Glomerular visceral epithelial cell (primary cell): ENCODE data around the gene BGN.

Experiments
- DNase-seq: peaks from one replicate; pipeline ENCODE4 v3.0.0-alpha.2; 2016; ENCODE audit errors: extremely low spot score

BGN gene

DNA sequence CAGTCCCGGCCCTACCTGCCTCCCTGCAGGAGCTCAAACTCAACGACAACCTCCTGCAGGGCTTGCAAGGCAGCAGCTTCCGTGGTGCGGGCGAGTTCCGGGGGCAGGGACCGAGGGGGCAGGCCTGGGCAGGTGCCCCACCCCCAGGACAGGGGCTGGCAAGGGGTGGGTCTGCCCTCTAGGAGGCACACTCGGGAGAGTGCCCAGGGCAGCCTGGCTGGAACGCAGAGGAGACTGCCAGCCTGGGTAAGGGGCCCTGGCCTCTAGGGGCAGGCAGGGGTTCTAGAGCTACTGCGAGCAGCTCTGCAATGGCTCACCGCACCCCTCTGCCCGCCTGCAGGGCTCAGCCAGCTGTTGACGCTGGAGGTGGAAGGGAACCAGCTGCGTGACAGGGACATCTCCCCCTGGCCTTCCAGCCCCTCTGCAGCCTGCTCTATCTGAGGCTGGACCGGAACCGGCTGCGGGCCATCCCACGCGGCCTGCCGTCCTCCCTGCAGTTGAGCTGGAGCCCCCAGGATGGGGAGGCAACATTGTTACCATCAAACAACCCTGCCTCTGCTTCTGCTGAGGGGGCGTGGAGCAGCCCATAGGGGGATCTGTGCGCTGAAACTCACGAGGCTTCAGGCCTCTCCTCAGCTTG lies 12.3 kb upstream of the BGN start:
- no peak for DNase-seq

- DNase-seq, result no peak
Observed at GRCh38 chrX:153485396-153486080, 9.2 kb upstream of the BGN start.

GRCh38 chrX:153486171-153486570 lies 8.6 kb upstream of the BGN start:
- no peak for DNase-seq

DNA sequence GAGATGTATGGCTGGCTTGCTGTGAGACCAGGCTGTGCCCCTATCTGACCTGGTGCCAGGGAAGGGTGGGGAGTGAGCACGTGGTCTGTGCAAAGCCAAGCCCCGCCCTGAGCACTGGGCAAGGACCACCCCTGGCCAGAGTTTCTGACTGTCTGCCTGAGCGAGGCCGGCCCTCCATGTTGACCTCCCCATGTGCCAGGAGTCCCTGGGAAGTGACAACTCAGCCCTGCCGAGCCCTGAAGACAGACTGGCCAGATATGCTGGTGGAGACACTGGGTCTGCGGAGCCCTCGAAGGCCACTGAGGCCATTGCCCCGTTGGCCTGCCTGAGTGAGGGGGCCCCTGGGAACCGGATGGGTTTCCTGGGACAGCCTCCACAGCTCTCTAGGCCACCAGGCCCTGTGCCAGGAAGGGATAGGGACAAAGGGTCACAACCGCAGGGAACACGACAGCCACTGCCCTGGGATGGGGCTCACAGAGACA lies 7.1 kb upstream of the BGN start:
- no peak for DNase-seq

DNA sequence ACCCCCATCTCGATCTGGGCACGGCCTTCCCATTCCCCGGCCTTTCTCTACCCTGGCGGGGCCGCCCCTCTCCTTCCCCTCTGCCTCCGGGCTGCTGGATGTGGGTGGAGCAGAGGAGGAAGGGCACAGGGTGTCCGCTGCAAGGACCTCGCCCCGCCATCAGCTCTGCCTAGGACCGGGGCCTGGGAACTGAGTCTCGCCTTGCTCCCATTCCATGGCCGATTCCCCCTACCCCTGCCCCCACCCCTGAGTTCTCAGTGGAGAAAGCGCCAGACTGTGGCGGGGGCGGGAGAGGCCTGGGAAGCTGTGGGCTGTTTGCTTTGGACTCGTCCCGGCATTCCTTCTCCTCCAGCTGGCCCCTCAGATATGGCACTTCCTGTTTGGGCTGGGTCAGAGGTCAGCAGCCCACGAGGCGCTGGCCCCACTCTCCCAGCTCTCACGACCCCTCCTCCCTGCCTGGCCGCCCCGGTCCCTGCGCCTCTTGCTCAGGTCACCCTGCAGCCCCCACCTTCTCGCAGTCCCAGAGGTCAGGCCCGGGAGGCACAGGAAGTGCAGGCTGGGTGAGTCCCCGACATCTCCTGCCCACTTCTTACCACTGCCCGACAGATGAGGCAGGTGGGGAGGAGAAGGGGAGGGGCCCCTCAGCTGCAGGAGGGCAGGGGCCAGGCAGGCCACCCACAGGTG lies 6.4 kb upstream of the BGN start:
- DNase-seq, result no peak

- DNase-seq, result no peak
Observed at GRCh38 chrX:153490217-153490930, 4.4 kb upstream of the BGN start.

DNA sequence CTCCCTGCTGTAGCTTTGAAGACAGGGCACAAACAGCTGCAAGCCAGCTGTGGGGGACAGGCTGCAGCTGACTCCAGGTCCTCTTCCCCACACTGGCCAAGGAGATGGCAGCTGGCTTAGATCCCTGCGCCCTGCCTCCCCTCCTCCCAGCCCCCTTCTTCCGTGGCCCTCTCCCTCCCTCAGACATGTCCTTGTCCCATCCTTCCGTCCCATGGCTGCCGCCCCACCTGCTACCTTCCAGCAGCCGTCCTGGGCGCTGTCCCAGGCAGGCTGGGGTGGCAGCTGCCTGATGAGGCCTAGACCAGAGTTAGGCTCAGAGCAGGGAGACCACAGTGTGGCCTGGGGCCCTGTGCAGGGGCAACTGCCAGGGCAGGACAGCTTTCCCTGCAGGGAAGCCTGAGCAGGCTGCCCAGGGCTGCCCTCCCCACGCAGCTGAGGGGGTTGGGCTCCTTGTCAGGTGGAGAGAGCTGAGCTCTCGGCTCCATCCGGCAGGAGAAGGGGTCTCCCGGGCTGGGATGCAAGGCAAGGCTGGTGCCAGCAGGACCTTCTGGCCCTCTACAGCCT lies 3.3 kb upstream of the BGN start:
- DNase-seq, result no peak

DNA sequence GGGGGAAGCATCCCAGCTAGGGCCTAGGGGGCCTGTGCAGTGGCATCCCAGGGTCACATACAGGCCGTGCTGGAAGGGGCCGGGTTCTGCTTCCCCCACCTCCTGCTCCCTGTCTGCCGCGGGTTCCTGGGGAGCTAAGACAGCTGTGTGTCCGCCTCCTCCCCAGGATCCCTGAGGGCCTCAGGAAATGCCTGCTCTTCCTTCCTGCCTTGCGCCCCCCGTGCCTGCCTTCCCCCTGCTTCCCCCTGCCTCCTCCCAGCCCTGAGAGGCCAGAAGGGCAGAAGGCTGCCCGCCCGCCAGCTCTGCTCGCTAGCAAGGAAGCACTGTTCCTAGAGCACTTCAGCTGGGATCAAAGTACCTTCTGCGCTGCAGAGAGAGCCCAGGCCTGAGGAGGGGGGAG lies 2.9 kb upstream of the BGN start:
- no peak for DNase-seq

GRCh38 chrX:153492543-153492942 lies 2.2 kb upstream of the BGN start:
- DNase-seq, result no peak

DNA sequence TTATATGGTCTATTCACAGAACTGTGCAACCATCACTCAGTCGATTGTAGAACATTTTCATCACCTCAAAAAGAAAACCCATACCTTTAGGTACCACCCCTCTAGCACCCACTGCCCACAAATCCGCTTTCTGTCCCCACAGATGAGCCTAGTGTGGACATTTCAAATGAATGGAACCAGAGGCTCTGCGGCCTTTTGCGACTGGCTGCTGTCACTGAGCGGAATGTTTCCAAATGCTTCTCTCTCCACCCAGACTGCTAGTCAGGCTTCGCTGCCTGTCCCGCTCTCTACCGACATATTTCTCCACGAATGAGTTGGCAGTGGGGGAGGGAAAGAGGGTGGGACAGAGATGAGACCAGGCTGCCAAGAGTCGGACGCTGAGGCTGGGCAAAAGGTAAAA lies 1.7 kb upstream of the BGN start:
- DNase-seq, result no peak

DNA sequence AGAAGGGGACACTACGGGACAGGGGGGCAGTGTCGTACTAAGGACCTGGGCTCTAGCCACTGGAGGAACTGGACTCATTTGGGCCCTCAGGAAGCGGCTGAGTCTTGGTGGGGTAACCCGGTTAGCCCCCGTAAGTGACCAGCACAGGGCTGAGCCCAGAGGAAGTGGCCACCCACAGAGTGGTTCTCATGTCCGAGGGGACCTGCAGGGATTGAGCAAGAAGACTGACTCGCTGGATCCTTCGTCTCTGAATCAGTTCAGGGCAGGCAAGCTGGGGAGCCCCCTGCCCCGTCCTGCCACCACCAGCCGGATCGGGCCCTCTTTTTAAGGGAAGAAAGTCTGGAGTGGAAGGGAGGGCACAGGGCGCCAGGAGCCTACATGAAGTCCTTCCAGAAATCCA lies 719 bp upstream of the BGN start:
- no peak for DNase-seq

DNA sequence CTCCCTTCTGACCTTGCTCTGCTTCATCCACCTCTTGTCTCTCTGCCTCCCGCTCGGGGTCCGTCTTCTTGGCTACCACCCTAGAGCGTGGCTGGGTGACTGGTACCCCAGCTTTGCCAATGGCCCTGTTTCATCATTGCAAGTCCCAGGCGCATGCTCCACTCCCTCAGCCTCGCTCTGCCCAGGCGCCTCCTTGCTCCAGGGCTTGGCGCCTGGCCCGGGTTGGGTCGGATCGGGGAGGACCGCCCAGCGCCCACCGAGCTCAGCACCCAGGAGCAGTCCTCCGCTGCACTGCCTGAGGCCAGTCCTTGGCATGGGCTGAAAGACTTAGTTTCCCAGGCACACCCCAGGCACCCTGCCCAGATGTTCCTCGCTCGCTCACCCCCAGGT lies 577 bp downstream of the BGN start:
- DNase-seq, result no peak

DNA sequence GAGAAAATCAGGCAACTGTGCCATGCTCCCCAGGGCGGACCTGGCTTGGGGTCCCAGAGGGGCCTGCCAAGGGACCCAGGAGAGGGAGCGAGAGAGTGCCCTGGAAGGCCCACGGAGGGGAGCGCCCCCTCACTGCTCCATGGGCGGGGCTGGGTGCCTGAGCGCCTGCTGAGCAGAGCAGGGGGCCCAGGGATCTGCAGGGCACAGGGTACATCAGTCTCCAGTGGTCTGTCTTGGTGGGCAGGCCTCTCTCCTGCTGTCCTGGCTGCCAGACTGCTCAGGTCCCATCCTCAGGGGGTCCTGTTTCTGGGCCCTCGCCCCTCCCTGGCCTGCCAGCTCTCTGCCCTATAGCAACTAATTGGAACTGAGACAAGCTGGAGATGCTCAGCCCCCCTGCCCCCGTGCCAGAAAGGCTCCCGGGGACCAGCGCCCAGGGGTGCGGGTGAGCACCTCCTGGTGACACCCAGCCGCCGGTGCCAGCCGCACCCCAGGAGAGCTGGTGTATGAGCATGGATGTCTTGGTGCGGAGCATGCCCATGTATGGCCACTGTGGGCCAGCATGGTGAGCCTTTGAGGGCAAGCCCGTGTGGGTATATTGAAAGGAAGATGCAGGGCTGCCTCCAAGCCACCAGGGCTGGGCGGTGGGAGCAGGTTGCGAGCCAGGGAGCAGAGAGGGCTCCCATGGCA lies 1.3 kb downstream of the BGN start:
- DNase-seq, result no peak

DNA sequence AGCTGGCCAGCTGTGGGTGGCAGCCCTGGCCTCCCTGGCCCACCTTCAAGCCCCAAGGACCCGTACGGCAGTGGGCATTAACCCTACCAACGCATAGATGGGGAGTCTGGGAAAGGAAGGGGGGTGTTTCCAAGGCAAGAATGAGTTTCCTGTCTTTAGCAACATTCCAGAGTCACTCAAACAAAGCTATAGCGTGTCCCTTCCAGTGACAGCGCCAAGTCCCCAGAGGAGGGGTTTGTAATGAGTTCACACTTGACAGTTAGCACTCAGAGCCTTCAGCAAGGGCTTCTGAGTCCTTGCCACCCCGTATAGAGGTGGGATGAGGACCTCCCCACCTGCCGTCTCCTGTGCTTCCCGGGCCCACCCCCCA lies 1.8 kb downstream of the BGN start:
- DNase-seq, result no peak

GRCh38 chrX:153498453-153498852 lies 3.7 kb downstream of the BGN start:
- DNase-seq, result no peak

GRCh38 chrX:153499341-153499740 lies 4.6 kb downstream of the BGN start:
- no peak for DNase-seq

GRCh38 chrX:153499876-153500275 lies 5.1 kb downstream of the BGN start:
- no peak for DNase-seq

GRCh38 chrX:153500676-153501280 lies 6.0 kb downstream of the BGN start:
- DNase-seq, result no peak

DNA sequence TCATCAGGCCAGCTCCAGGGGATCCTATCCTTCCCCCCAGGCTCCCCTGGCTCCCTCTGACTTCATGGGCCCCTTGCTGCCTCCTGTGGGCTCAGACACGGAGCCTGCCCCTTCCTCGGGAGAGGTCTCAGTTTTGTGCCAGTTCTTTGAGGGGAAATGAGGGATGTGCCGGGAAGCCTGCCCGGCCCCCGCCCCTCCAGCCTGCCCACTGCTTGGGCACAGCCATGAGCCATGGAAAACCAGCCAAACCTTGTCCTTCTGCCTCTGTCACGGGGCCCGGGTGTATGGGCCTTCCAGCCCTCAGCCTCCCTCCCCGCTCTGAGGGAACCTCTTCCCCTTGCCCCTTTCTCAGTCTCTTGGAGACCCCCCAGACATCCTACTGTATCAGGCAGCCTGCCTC lies 6.8 kb downstream of the BGN start:
- DNase-seq, result no peak

DNA sequence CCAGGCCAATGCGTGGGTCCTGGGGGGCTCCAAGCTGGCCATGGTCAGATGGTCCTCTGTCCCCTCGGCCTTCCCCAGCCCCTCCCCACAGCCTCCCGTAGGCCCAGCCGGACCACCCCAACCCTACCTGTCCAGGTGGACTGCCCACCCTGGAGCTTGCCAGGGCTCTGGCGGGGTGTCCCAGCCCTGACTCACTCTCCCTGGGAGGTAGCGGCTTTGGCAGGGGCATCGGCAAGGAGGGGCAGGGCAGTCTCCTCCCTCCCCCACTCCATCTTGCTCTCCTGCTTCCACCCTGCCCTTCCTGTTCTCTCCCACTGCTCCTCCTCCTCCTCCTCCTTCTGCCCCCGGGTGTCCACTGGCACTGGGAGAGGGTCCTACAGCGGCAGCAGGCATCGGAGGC lies 7.4 kb downstream of the BGN start:
- DNase-seq, result no peak

DNA sequence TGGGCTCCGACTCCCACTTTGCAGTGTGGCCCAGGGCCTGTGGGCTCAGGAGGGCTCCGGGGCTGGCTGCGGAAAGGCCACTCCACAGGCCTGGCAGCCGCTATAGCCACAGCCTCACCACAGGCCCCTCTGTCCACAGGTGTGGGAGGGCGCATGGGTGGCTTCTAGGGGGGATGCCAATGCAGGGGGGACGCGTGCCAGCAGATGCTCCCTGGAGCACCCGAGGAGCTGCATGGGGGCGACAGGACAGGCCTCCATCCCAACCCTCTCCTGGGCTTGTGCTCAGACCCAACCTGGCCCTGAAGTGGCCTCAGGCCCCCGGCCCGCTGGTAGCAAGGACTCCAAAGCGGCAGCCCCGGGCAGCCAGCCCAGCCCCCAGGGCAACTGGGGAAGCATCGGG lies 8.0 kb downstream of the BGN start:
- no peak for DNase-seq
